DOHH2 (cell line): ENCODE data around the gene DCDC1.

Experiments
- EZH2phosphoT487 ChIP-seq: fragments of 200-600 bp; sonication (generic); IDR thresholded peaks from 2 replicates; pipeline ENCODE4 v1.6.1; 2017; ENCODE audit warnings: borderline replicate concordance, mild to moderate bottlenecking, antibody characterized with exemption, low read length, moderate library complexity, mixed read lengths
- TF ChIP-seq, protein P1 (sequence below): fragments of 200-600 bp; sonication (generic); IDR thresholded peaks from one replicate; pipeline ENCODE4 v1.5.1; 2014; ENCODE audit warnings: antibody characterized with exemption, mild to moderate bottlenecking, low read depth, low read length; ENCODE audit not compliant: poor library complexity, severe bottlenecking

DNA sequence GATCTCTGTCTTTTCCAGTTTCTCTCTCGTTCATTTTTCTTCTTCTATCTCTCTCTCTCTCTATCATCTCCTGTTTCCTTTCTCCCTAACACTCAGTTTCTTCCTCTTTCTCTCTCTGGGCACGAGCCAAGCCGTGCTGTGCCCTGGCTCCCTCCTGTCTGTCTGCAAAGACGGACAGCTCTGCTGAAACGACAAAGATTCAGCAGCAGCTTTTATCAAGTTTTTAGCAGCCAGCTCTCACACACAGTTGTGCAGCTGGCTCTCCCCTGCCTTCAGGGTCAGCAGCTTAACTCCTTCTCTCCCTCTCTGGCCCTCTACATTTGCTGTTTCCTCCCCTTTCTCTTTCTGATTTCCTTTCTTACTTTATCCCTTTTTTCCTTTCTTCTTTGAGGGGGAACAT is 431.4 kb downstream of the DCDC1 start:
- TF ChIP-seq, protein P1, sequence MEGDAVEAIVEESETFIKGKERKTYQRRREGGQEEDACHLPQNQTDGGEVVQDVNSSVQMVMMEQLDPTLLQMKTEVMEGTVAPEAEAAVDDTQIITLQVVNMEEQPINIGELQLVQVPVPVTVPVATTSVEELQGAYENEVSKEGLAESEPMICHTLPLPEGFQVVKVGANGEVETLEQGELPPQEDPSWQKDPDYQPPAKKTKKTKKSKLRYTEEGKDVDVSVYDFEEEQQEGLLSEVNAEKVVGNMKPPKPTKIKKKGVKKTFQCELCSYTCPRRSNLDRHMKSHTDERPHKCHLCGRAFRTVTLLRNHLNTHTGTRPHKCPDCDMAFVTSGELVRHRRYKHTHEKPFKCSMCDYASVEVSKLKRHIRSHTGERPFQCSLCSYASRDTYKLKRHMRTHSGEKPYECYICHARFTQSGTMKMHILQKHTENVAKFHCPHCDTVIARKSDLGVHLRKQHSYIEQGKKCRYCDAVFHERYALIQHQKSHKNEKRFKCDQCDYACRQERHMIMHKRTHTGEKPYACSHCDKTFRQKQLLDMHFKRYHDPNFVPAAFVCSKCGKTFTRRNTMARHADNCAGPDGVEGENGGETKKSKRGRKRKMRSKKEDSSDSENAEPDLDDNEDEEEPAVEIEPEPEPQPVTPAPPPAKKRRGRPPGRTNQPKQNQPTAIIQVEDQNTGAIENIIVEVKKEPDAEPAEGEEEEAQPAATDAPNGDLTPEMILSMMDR, result no peak
- TF ChIP-seq EZH2phosphoT487, result no peak
